Measurements from ENCODE around the gene CELSR1.

DNA sequence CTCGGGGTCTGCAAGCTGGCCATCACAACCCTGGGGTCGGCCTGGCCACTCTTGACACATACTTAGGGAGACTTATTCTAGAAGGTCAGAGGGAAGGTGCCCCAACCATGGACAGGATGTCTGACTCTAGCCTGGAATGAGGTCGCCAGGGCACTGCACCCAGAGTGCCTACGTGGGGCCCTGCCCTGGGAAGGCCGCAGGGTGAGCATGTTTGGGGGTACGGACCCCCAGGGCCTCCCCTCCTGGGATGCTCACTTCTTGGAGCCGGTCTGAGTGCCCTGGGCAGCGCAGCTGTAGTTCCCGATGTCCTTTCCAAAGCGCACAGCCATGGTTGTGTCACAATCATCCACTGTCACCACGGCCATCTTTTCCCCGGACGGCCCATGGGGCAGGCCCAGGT is 126.1 kb downstream of the CELSR1 start:
- TF ChIP-seq, protein P1, sequence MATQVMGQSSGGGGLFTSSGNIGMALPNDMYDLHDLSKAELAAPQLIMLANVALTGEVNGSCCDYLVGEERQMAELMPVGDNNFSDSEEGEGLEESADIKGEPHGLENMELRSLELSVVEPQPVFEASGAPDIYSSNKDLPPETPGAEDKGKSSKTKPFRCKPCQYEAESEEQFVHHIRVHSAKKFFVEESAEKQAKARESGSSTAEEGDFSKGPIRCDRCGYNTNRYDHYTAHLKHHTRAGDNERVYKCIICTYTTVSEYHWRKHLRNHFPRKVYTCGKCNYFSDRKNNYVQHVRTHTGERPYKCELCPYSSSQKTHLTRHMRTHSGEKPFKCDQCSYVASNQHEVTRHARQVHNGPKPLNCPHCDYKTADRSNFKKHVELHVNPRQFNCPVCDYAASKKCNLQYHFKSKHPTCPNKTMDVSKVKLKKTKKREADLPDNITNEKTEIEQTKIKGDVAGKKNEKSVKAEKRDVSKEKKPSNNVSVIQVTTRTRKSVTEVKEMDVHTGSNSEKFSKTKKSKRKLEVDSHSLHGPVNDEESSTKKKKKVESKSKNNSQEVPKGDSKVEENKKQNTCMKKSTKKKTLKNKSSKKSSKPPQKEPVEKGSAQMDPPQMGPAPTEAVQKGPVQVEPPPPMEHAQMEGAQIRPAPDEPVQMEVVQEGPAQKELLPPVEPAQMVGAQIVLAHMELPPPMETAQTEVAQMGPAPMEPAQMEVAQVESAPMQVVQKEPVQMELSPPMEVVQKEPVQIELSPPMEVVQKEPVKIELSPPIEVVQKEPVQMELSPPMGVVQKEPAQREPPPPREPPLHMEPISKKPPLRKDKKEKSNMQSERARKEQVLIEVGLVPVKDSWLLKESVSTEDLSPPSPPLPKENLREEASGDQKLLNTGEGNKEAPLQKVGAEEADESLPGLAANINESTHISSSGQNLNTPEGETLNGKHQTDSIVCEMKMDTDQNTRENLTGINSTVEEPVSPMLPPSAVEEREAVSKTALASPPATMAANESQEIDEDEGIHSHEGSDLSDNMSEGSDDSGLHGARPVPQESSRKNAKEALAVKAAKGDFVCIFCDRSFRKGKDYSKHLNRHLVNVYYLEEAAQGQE (IDR thresholded peaks at IDR 0.05; ENCODE audit: low read depth), result no peak
- TF ChIP-seq CTCF (IDR thresholded peaks at IDR 0.05 in 2 of 3, conservative IDR thresholded peaks at IDR 0.05 in 1 of 3; ENCODE audit: borderline replicate concordance in 1 of 3, insufficient read depth in 1 of 3, low read depth in 2 of 3, low read length in 2 of 3) (no peak), POLR2A (IDR thresholded peaks at IDR 0.05; ENCODE audit: borderline replicate concordance, extremely low read depth, insufficient read depth, insufficient read length) (no peak), RAD21 (IDR thresholded peaks at IDR 0.05; ENCODE audit: low read depth) (no peak)
